ENCODE data around the gene ANAPC2.
"Not testable (repeated sequence)": the region's sequence is repeated elsewhere in the genome, so short reads cannot be mapped to it uniquely, and the experiment has no call there.

Gene ANAPC2

GRCh38 chr9:137140151-137141012 is 48.0 kb downstream of the ANAPC2 start:
- no peak for DNase-seq

- no peak for DNase-seq
These were observed 48.8 kb downstream of the ANAPC2 start for GRCh38 chr9:137139468-137140150.

DNA sequence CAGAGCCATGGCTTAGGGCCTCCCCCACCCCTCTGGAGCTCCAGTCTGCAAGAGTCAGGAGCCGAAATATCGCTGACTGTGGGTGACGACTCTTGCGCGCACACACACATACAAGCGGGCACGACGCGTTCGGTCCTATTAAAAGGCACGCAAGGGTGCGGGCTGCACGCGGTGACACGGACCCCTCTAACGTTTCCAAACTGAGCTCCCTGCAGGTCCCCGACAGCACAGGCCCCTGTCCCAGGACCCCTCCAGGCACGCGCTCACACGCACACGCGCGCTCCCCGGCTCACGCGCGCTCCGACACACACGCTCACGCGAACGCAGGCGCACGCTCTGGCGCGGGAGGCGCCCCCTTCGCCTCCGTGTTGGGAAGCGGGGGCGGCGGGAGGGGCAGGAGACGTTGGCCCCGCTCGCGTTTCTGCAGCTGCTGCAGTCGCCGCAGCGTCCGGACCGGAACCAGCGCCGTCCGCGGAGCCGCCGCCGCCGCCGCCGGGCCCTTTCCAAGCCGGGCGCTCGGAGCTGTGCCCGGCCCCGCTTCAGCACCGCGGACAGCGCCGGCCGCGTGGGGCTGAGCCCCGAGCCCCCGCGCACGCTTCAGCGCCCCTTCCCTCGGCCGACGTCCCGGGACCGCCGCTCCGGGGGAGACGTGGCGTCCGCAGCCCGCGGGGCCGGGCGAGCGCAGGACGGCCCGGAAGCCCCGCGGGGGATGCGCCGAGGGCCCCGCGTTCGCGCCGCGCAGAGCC is 49.5 kb downstream of the ANAPC2 start, which contains the start of gene GRIN1:
Gene GRIN1 (plus strand): TSS at position 433 of the 746 bp plus-strand sequence. CDS start 333 bp downstream, outside the sequence.
- peak; percentile 9 for DNase-seq

- DNase-seq = no peak
These were observed 50.2 kb downstream of the ANAPC2 start for GRCh38 chr9:137138058-137138721.

DNA sequence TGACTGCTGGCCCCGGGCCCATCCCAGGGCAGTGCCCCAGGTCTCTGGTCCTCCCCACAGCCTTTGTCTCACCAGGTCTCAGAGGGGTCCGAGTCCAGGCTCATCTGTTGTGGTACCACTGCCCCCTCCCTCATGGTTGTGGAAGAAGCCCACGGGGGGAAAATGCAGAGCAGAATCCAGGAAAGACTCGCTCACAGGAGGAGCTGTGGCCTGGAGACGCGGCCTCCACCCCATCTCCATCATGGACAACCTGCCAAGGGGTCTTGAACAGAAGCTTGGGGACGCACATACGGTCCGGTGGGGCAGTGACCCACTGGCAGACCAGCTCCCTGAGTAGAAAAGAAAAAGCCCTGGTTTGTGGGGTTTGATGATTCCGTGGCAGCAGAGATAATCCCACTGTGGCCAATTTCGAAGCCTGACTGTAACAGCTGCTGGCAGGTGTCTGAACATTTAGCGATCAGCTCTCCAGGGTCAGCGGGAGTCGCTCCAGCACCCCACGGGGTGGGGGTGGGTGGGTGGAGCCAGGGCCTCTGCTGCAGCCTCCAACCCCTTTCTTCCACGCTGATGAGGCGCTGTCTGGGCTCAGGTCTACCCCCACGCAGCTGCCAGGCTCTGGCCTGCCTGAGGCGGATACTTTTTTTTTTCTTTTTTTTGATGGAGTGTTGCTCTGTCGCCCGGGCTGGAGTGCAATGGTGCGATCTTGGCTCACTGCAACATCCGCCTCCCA is 51.3 kb downstream of the ANAPC2 start:
- DNase-seq = no peak

- DNase-seq = no peak
These were observed 52.0 kb downstream of the ANAPC2 start for GRCh38 chr9:137136261-137136880.

GRCh38 chr9:137135154-137135553 is 53.2 kb downstream of the ANAPC2 start:
- DNase-seq = not testable (repeated sequence)

DNA sequence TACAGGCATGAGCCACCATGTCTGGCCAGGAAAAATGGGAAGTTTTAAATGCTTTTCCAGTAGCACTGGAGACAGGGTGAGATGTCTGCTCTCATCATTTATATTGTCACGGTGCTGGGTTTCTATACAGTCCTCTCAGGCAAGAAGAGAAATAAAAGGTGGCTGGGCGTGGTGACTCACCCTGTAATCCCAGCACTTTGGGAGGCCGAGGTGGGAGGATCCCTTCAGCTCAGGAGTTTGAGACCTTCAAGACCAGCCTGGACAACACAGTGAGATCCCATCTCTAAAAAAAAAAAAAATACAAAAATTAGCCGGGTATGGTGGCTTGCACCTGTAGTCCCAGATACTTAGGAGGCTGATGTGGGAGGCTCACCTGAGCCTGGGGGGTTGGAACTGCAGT is 54.2 kb downstream of the ANAPC2 start:
- no peak for DNase-seq

DNA sequence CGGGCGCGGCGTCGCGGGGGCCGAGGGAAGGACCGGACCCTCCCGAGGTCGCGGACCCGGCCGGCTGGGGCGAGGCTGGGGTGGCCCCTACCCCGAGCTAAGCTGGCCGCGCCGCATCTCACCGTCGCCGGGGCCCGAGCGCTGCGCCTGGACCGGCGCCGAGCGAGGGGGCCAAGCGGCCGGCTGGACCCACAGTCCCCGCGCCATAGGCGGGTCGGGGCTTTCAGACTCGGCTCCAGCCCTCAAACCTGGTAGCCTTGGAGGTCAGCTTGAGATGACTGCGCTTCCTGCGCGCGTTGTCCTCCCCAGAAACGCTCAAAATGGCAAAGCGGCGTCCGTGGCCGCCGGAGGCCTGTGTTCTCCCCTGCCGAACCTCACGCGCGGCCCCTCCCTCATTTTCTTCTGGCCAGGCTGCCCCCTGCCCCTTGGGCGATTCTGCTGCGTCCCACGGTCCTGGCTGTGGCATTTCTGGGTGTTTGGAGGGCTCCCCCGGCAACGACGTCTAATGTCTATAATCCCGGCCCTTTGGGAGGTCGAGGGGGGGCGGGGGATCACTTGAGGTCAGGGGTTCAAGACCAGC is 58.1 kb downstream of the ANAPC2 start:
- DNase-seq = no peak

DNA sequence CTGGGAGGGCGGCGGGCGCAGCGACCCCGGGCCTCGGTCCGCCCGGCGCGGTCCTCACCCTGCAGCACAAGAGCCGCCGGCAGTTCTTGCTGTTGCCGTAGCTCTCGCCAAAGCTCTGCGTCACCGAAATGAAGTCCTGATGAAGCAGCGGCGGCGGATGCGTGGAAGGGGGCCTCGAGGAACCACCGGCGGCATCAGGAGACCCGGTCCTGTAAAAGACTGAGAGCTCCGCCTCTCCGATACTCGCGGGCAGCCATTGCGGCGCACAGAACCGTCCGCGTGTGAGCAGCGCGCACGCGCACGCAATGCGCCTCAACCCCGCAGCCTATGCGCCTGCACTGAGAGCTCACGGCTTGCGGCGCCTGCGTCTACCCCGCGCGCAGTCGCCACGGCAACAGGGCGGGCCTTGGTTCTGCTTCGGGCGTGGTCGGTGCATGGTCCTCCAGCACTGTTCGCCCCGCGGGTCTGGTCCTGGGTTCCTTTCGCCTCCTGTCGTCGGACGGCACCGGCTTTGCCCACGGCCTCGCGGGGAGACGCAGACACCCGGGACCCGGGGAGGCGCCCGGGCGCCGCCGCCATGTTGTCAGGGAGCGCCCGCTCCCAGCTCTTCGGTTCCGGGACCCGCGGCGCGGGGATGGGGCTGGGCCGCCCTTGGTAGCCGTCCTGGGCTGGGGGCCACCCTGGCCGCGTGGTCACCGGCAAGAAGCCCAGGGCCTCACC is 58.7 kb downstream of the ANAPC2 start:
- DNase-seq = peak; percentile 90

GRCh38 chr9:137128862-137129455 is 59.4 kb downstream of the ANAPC2 start:
- DNase-seq = no peak

- no peak for DNase-seq
These were observed 60.0 kb downstream of the ANAPC2 start for GRCh38 chr9:137128158-137128861.

DNA sequence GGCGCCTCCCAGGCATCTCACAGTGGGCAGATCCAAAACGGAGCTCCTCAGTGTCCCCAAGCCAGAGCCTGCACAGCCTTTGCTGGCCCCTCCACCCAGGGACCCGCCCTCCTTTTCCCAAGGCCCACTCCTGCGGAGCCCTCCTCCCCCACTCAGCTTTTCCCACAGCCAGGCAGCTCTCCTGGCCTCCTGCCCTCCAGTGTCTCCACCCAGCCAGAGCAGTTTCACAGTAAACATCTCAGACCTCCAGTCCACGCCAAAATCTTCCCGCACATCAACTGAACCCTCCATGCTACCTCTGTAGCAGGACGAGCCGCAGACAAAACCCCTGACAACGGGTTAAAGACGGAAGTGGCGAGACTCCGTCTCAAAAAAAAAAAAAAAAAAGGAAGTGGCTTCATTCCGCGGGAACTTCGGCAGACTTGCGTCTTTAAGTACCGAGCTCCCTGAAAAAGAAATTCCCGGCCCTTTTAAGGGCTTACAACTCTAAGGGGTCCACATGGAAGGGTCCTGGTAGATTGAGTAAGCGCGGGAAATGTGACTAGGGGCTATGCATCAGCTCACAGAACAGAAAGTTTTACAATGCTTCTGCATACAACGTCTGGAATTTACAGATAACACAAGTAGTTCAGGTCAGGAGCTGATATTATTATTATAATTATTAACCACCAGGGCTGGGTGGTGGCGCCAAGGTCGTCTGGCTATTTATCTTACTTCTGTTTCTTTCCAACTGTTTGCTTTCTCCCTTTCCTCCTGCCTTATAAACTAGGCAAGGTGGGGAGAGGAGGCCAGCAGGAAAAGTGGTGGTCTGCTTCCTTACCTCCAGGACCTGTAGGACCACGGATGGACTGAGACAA is 60.8 kb downstream of the ANAPC2 start:
- DNase-seq = peak; percentile 34

DNA sequence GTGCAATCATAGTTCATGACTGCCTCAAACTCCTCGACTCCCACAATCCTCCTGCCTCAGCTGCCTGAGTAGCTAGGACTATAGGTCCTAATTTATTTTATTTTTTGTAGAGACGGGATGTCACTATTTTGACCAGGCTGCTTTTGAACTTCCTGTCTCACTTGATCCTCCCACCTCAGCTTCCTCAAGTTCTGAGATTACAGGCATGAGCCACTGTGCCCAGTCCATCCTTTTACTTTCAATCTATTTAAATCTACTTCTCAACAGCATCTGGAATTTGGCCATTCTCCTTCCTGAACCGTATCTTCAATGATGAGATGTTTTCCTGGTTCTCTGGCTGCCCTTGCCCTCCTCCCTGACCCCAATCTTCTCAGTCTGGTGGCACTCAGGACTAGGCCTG is 61.6 kb downstream of the ANAPC2 start:
- no peak for DNase-seq

Measured in CD4-positive, alpha-beta T cell treated with Interleukin-4 for 4 hours (primary cell).